HCT116 (cell line): ENCODE measurements around the gene SYNGR3. TPM values are rescaled to one million over a fixed set of nuclear protein-coding genes. Genes with fewer than 3 reads are reported as not detected.

ENCODE experiments used
- ATAC-seq: fragments of 200-7000 bp; cut with Tn5 transposase; 2 replicates; pipeline ENCODE4 v1.9.1; 2020; ENCODE audit warnings: mild to moderate bottlenecking, moderate library complexity
- BruUV-seq: library from RNA; stranded (reverse); fragments of 400-500 nt; replicated peaks from 2 replicates; lab custom pipeline; 2021; lab: Mats Ljungman, UMichigan
- CTCF ChIA-PET: fragments of 300-600 bp; sonication (Branson Sonifier 250); formaldehyde crosslinking; loops from one replicate; lab custom pipeline; 2021; ENCODE audit warnings: antibody characterized with exemption; lab: Charles Lee
- POLR2A ChIA-PET: fragments of 300-600, 350-600 bp; sonication (Branson Sonifier 250); formaldehyde crosslinking; loops from one replicate; lab custom pipeline; 2021; ENCODE audit warnings: antibody characterized with exemption; lab: Charles Lee
- RAD21 ChIA-PET, 2 experiments: fragments of 300-600 bp; sonication (Branson Sonifier 250); formaldehyde crosslinking; loops; one replicate each; lab custom pipeline; 2023; ENCODE audit warnings: low total read pairs in 2 of 2; ENCODE audit not compliant: uncharacterized antibody in 2 of 2, unreplicated experiment in 2 of 2, low non-redundant PET in 1 of 2; lab: Charles Lee
- DNase-seq: peaks from one replicate; pipeline ENCODE4 v3.0.0-alpha.2; 2010; ENCODE audit warnings: low read depth, low spot score
- H2AFZ ChIP-seq: fragments of 200-600 bp; shearing (Covaris generic), sonication (generic); 2 replicates; pipeline ENCODE4 v1.6.1; 2017; ENCODE audit warnings: low read depth, mixed run types, mixed read lengths, antibody characterized with exemption, low read length; ENCODE audit not compliant: poor library complexity, severe bottlenecking
- H3K27ac ChIP-seq: 2 replicates; pipeline ENCODE4 v1.5.1; 2012; ENCODE audit warnings: low read depth, low read length
- H3K27me3 ChIP-seq: fragments of 200-600 bp; sonication (generic); 2 replicates; pipeline ENCODE4 v1.6.1; 2016; ENCODE audit warnings: mixed run types, low read length, mixed read lengths; ENCODE audit not compliant: insufficient read depth
- H3K36me3 ChIP-seq, 2 experiments: fragments of 200-500 bp in 1 of 2; fragments of 200-600 bp in 1 of 2; sonication (Bioruptor generic) in 1 of 2; sonication (generic) in 1 of 2; 2 replicates each; pipeline versions ENCODE4 v1.5.1 to v1.6.1; 2014 to 2016; ENCODE audit warnings: low read length in 2 of 2, inconsistent platforms in 1 of 2, mixed read lengths in 1 of 2, mixed run types in 1 of 2; ENCODE audit not compliant: insufficient read depth in 2 of 2, control insufficient read depth in 1 of 2
- H3K4me1 ChIP-seq, 2 experiments: fragments of 200-600 bp in 1 of 2; sonication (generic) in 1 of 2; 2 replicates each; pipeline versions ENCODE4 v1.5.1 to v1.6.1; 2012 to 2017; ENCODE audit warnings: low read length in 2 of 2, inconsistent platforms in 1 of 2, mild to moderate bottlenecking in 1 of 2, mixed read lengths in 1 of 2, mixed run types in 1 of 2, moderate library complexity in 1 of 2; ENCODE audit not compliant: insufficient read depth in 2 of 2, control insufficient read depth in 1 of 2
- H3K4me2 ChIP-seq: fragments of 200-600 bp; sonication (generic); 2 replicates; pipeline ENCODE4 v1.6.1; 2017; ENCODE audit warnings: mixed run types, low read length, mixed read lengths
- H3K4me3 ChIP-seq, 2 experiments: fragments of 200-600 bp in 1 of 2; sonication (generic) in 1 of 2; replicated peaks in 1 of 2; 2 replicates each; pipeline ENCODE4 v1.5.1; 2011 to 2016; ENCODE audit warnings: low read length in 2 of 2, control low read depth in 1 of 2, low read depth in 1 of 2, mild to moderate bottlenecking in 1 of 2, mixed read lengths in 1 of 2, mixed run types in 1 of 2
- H3K79me2 ChIP-seq: fragments of 200-600 bp; sonication (generic); 2 replicates; pipeline ENCODE4 v1.6.1; 2017; ENCODE audit warnings: mild to moderate bottlenecking, mixed run types, low read length, moderate library complexity, mixed read lengths; ENCODE audit not compliant: insufficient read depth
- H3K9ac ChIP-seq: fragments of 200-600 bp; sonication (generic); 2 replicates; pipeline ENCODE4 v1.6.1; 2016; ENCODE audit warnings: low read length, mixed read lengths
- H3K9me2 ChIP-seq: fragments of 200-600 bp; sonication (generic), shearing (Covaris generic); 2 replicates; pipeline ENCODE4 v1.6.1; 2017; ENCODE audit warnings: mixed run types, mild to moderate bottlenecking, moderate library complexity; ENCODE audit not compliant: insufficient read depth
- H3K9me3 ChIP-seq, 2 experiments: fragments of 200-500 bp in 1 of 2; fragments of 200-600 bp in 1 of 2; sonication (Bioruptor generic) in 1 of 2; sonication (generic) in 1 of 2; 2 replicates each; pipeline ENCODE4 v1.6.1; 2014 to 2017; ENCODE audit warnings: low read length in 2 of 2, mixed read lengths in 2 of 2, inconsistent platforms in 1 of 2, low read depth in 1 of 2, mild to moderate bottlenecking in 1 of 2, mixed run types in 1 of 2, moderate library complexity in 1 of 2; ENCODE audit not compliant: control insufficient read depth in 1 of 2, insufficient read depth in 1 of 2
- H4K20me1 ChIP-seq: fragments of 200-600 bp; sonication (generic), shearing (Covaris generic); 2 replicates; pipeline ENCODE4 v1.6.1; 2017; ENCODE audit warnings: mixed run types, mild to moderate bottlenecking, moderate library complexity; ENCODE audit not compliant: insufficient read depth
- ATF3 ChIP-seq: IDR thresholded peaks from 2 replicates; pipeline ENCODE4 v1.6.1; 2012
- CTCF ChIP-seq, 3 experiments: fragments of 200-600 bp in 1 of 3; sonication (generic) in 1 of 3; IDR thresholded peaks in 2 of 3; conservative IDR thresholded peaks in 1 of 3; 2 replicates each; pipeline ENCODE4 v1.5.1; 2012 to 2017; ENCODE audit warnings: low read depth in 2 of 3, low read length in 2 of 3, antibody characterized with exemption in 1 of 3, borderline replicate concordance in 1 of 3, control low read depth in 1 of 3, mild to moderate bottlenecking in 1 of 3, mixed read lengths in 1 of 3, mixed run types in 1 of 3, moderate library complexity in 1 of 3; ENCODE audit not compliant: insufficient read depth in 1 of 3
- POLR2A ChIP-seq: IDR thresholded peaks from 2 replicates; pipeline ENCODE4 v1.7.0; 2011; ENCODE audit warnings: borderline replicate concordance; ENCODE audit not compliant: insufficient read depth, insufficient read length; ENCODE audit errors: extremely low read depth
- POLR2AphosphoS5 ChIP-seq: IDR thresholded peaks from 2 replicates; pipeline ENCODE4 v1.6.1; 2011; ENCODE audit warnings: mild to moderate bottlenecking, low read depth, low read length, moderate library complexity
- intact Hi-C: fragments of 100-400 bp; cut with micrococcal nuclease; formaldehyde crosslinking; loops from 2 replicates; pipeline ENCODE4 v1.10.0; 2022
- total RNA-seq: library from RNA; stranded (reverse); gene quantifications from one replicate; pipeline ENCODE4 v1.2.1, GENCODE V29; 2021; ENCODE audit not compliant: unreplicated experiment

Gene SYNGR3
- total RNA-seq, 1 experiment from 2014 or later = 11.5 TPM

- CTCF ChIA-PET = no interaction called here
- ATAC-seq = no peak
- Histone ChIP-seq H2AFZ (no peak overlapping the region), H3K27ac (no peak overlapping the region), H3K4me3 (no peak overlapping the region), H3K36me3 (no peaks in the 10 kb centered on the region)
- TF ChIP-seq POLR2AphosphoS5 (no peak), CTCF (IDR thresholded peaks at IDR 0.05 in 2 of 3, conservative IDR thresholded peaks at IDR 0.05 in 1 of 3; ENCODE audit: borderline replicate concordance in 1 of 3, insufficient read depth in 1 of 3, low read depth in 2 of 3, low read length in 2 of 3) (no peak), ATF3 (no peak)
- TF ChIP-seq, all 23 proteins: peak for 0
- no TSS peak for BruUV-seq
- peaks cover 5 to 25% of the 10 kb centered on the region in 2 experiments; a peak in 2 of 4 replicates for H3K4me1 ChIP-seq
- H3K9me3 ChIP-seq = no peaks in the 10 kb centered on the region
- H3K4me2 ChIP-seq = no peak overlapping the region
- H3K27me3 ChIP-seq = no peaks in the 10 kb centered on the region
- no peaks in the 10 kb centered on the region for H3K79me2 ChIP-seq
- no peaks in the 10 kb centered on the region for H3K9me2 ChIP-seq
- H3K9ac ChIP-seq = no peak overlapping the region
- RAD21 ChIA-PET = no interaction called here
- no peaks in the 10 kb centered on the region for H4K20me1 ChIP-seq
- POLR2A ChIA-PET = no interaction called here
- no peak for DNase-seq
- intact Hi-C loops = no loop called here
Observed at GRCh38 chr16:2037115-2037514, 47.3 kb downstream of the SYNGR3 start.

- ATAC-seq = no peak
- POLR2A ChIA-PET = no interaction called here
- no peak overlapping the region for H3K4me3 ChIP-seq
- H3K4me2 ChIP-seq = no peak overlapping the region
- no peaks in the 10 kb centered on the region for H3K36me3 ChIP-seq
- H3K27me3 ChIP-seq = no peaks in the 10 kb centered on the region
- peaks cover 5 to 29% of the 10 kb centered on the region in 2 experiments; a peak in 2 of 4 replicates for H3K4me1 ChIP-seq
- TSS peak; percentile 76 for BruUV-seq
- CTCF ChIA-PET = no interaction called here
- RAD21 ChIA-PET = no interaction called here
- no peak for DNase-seq
- H3K9me3 ChIP-seq = no peaks in the 10 kb centered on the region
- H3K79me2 ChIP-seq = no peaks in the 10 kb centered on the region
- no peak for TF ChIP-seq POLR2A
- no peaks in the 10 kb centered on the region for H4K20me1 ChIP-seq
- intact Hi-C loops = no loop called here
- no peak overlapping the region for H2AFZ ChIP-seq
- no peak overlapping the region for H3K27ac ChIP-seq
- H3K9ac ChIP-seq = no peak overlapping the region
- H3K9me2 ChIP-seq = no peaks in the 10 kb centered on the region
Observed at GRCh38 chr16:2037647-2038381, 48.0 kb downstream of the SYNGR3 start.
